HG03442 (cell line): Measurements from ENCODE around the gene MAN1B1.

Experiments used
- ATAC-seq: cut with Tn5 transposase; IDR thresholded peaks from one replicate; pipeline ENCODE4 v1.9.1; 2021; ENCODE audit warnings: mild to moderate bottlenecking, moderate library complexity; ENCODE audit not compliant: unreplicated experiment

MAN1B1 gene

GRCh38 chr9:137084526-137084925 is 2.3 kb upstream of the MAN1B1 start:
- ATAC-seq, result no peak

DNA sequence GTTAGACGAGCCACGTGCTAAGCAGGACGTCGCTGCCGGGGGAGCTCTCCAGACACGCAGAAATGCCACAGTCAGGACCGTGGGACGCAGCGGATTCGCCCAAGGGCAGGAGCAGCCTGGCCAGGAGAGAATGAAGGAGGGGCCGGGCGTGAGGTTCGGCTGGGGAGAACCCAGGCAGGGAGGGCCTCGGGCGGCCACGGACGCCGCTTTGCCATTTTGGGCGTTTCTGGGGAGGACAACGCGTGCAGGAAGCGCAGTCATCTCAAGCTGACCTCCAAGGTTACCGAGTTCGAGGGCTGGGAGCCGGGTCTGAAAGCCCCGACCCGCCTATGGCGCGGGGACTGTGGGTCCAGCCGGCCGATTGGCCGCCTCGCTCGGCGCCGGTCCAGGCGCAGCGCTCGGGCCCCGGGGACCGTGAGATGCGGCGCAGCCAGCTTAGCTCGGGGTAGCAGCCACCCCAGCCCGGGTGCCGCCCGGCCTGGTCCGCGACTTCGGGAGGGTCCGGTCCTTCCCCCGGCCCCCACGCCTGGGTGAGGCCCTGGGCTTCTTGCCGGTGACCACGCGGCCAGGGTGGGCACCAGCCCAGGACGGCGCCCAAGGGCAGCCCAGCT is 760 bp upstream of the MAN1B1 start:
- peak; percentile 3 for ATAC-seq

DNA sequence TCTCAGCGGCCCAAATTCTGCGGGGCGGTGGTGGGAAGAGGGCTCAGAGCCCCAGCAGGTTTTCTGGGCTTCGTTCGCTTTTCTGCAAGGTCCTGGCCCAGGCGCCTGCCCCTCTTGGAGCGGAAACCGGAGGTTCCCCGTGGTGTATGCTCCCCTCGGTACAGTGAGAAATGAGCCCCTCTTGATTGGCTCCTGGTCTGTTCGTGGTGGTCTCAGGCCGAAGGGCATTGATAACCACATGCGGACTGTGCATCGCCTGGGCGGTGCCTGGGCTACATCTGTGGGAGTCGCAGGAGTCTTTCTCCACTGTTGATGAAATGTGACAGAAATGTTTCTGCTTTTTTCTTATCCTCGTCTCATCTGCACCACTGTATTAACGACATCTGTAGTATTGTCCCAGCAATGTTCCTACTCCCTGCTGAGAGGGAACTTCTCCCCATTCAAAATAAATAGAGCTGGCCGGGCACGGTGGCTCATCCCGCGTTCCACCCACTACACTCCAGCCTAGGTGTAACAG is 682 bp downstream of the MAN1B1 start:
- ATAC-seq, result no peak

DNA sequence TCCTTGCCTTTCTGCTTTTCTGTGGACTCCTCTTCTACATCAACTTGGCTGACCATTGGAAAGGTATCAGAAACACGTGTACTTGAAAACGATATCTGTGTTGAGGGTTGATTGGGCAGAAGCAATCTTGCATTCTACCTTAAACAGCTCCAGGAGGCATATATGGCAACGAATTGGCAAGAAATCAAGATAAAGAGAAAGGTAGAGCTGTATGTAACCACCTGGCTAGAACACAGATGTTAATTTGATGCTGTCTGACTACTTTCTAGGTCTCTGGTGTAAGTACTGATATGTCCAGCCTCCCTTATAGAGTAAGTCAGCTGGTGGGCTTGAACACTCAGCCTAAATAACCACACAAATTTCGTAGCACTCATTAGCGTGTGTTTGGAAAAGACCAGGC is 1.3 kb downstream of the MAN1B1 start:
- ATAC-seq, result no peak

- ATAC-seq, result no peak
Measured at GRCh38 chr9:137089232-137089947, 2.6 kb downstream of the MAN1B1 start.

- peak; percentile 74 for ATAC-seq
Measured at GRCh38 chr9:137095664-137096517, 9.1 kb downstream of the MAN1B1 start.

- ATAC-seq, result no peak
Measured at GRCh38 chr9:137096785-137097546, 10.2 kb downstream of the MAN1B1 start.

DNA sequence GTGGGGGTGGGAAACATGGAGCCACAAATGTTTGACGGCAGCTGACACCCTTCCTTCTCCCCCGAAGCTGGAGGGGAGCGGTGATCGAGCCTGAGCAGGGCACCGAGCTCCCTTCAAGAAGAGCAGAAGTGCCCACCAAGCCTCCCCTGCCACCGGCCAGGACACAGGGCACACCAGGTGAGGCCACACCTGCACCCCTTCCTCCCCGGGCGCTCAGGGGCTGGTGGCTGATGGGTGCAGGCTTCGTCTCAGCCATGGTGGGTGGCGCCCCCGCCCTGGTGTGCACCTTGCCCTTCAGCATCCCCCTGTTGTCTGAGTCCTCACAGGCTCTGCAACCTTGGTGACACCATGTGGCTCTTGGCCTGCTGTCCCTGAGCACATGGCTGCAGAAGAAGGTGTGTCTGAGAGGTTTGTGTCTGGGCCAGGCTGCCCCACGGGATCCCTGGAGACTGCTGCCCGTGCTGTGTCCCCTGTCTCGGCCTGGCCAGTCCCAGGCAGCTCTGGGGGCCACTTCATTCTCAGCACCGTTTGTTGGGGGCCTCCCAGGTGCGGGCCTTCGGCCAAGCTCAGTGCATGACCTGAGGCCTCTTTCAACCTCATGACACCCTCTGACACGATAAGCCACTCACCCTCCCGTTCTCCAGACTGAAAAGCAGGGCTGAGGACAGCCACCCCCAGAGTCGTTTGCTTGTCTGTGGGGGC is 11.1 kb downstream of the MAN1B1 start:
- no peak for ATAC-seq

DNA sequence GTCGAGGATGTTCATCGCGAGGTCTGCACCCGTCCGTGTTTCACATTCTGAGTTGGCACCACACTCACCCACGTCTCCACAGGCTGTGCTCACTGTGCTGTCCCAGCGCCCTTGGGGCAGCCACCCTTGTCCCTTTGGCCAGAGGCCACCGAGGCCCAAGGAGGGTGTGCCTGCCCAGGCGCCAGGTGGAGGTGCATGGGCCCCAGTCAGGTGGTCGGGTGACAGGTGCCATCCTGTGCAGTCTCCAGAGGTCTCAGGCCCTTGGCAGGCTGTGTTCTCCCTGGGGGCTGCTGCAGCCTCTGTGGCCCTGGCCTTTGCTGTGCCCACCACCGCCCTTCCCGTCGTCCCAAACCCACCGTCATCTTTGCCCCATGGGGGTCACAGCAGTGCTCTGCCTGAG is 12.4 kb downstream of the MAN1B1 start:
- ATAC-seq, result no peak

GRCh38 chr9:137103206-137103999 is 16.6 kb downstream of the MAN1B1 start:
- no peak for ATAC-seq

GRCh38 chr9:137105814-137106661 is 19.3 kb downstream of the MAN1B1 start:
- ATAC-seq, result no peak

DNA sequence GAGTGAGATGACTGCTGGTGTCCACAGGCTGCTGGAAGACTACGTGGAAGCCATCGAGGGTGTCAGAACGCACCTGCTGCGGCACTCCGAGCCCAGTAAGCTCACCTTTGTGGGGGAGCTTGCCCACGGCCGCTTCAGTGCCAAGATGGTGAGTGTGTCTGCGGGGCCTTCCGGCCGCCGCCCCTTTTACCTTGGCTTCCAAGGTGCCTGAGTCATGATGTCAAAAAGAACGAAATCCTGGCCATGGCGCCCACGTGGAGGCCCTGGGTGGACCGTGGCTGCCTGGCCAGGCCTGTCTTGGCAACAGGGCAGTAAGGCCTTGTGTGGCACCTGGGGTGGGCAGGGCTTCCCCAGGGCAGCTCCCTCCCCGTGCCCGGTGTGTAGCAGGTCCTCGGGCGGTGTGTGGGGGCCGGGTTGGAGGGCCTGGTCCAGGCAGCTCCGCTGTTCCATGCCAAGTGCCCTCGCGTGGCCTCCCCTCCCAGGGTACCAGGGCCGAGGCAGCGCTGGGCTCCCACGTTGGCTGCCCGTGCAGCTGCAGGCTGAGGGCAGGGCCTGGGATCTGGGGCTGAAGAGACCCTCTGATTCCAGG is 20.0 kb downstream of the MAN1B1 start:
- ATAC-seq, result no peak

GRCh38 chr9:137107312-137107921 is 20.6 kb downstream of the MAN1B1 start:
- no peak for ATAC-seq

DNA sequence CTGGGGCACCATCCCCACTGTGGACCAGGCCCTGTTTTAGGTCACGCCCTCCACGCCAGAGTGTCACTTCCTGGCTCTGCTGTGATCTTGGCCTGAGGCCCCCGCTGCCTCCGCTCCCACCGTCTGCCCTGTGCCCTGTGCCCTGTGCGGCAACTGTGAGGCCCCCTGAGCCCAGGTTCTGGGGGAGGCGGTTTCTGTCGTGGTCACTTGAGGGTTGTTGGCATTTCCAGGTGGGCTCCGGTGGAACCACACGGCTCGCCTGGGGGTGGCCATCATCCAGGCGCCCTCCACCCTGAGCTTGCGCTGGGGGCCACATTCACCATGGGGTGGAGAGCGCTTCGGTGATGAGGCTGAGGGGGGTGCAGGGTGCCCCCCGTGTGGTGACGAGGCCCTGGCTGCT is 21.2 kb downstream of the MAN1B1 start:
- no peak for ATAC-seq

- no peak for ATAC-seq
Measured at GRCh38 chr9:137108608-137109249, 21.9 kb downstream of the MAN1B1 start.

DNA sequence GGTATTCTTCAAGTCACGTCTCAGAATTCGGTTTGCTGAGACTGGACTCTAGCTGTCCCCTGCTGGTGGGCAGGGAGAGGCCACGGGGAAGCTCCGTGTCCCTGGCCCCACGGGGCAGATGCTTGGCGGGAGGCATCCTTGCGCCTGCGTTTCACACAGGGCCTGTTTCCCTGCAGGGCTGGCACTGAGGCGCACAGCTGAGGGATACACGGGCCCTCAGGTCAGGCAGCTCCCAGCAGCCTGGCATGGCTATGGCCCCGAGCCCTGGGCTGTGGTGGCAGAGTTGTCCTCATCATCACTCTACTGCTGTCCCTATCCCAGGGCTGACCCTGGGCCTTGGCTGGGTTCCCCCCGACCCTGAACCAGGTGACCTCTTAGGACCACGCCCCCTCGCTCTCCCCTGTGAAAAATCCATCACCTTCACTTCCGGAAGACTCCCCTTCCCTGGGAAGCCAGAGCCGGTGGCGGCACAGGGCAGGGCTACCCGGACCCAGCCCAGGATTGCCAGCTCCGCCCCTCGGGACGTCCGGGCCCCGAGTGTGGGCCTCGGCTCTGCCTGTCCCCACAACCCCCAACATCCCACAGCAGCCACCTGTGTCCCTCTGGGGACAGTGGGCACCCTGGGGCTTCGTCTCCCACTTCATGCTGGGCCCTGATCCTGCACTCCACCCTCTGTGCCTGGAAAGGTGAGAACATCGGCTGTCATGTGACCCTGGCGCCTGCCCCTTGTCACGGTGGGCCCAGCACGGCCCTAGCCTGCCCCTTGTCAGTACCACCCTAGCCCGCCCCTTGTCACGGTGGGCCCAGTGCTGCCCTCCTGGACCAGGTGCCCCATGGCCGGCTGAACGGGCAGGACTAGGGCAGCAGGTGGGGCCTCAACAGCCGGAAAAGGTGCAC is 22.7 kb downstream of the MAN1B1 start:
- no peak for ATAC-seq
